AG04450 (cell line): ENCODE measurements around the gene CREB5. TPM values are rescaled to one million over a fixed set of nuclear protein-coding genes. Genes with fewer than 3 reads are reported as not detected.

Experiments used
- CTCF ChIA-PET: fragments of 300-600, 350-600 bp; formaldehyde crosslinking; extraction: SDS; loops from one replicate; lab custom pipeline; 2022; ENCODE audit warnings: antibody characterized with exemption, inconsistent platforms; lab: Charles Lee
- POLR2A ChIA-PET: fragments of 350-600 bp; formaldehyde crosslinking; extraction: SDS; loops from one replicate; lab custom pipeline; 2021; ENCODE audit warnings: antibody characterized with exemption, inconsistent platforms; lab: Yijun Ruan, JAX
- DNase-seq: peaks from one replicate; pipeline ENCODE4 v3.0.0-alpha.2; 2011; ENCODE audit warnings: low read depth, low spot score
- H3K27ac ChIP-seq: one replicate; pipeline ENCODE4 v1.5.1; 2012; ENCODE audit warnings: low read depth, low read length, control low read depth
- H3K27me3 ChIP-seq: one replicate; pipeline ENCODE4 v1.6.0; 2012; ENCODE audit warnings: low read length; ENCODE audit not compliant: control insufficient read depth, insufficient read depth
- H3K4me3 ChIP-seq: 2 replicates; pipeline ENCODE4 v1.5.1; 2011; ENCODE audit warnings: mild to moderate bottlenecking, low read depth, low read length, control low read depth
- H3K9me3 ChIP-seq: 2 replicates; pipeline ENCODE4 v1.5.1; 2012; ENCODE audit warnings: low read length; ENCODE audit not compliant: control insufficient read depth, insufficient read depth
- polyA plus RNA-seq: library from polyadenylated mRNA; depleted of rRNA; stranded (reverse); fragments of >200 nt; gene quantifications from 2 replicates; pipeline ENCODE4 v1.2.3, GENCODE V29; 2011
- TF ChIP-seq, protein P1 (sequence below): IDR thresholded peaks from 2 replicates; pipeline ENCODE4 v1.5.1; 2011; ENCODE audit warnings: low read depth, low read length, control low read depth, inconsistent platforms

CREB5 gene
- polyA plus RNA-seq, 1 experiment, result 22.1 TPM

DNA sequence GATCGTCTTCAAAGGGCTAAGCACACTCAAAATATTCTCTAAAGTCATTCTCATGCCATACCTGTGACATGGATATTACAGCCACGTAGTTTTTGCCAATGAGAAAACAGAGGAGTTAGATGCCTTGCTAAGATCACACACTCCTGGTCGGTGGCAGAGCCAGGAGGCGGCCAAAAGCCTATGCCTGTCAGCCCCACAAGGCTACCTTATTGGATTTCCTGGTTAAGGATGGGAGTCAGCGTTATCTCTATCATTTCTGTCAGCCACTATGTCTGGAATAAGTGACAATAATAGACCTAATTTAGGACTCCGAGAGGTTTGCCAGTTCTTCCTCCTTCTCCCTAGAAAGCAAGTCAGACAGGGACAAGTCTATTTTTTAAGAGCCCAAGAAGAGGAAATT is 295.0 kb downstream of the CREB5 start:
- no peak overlapping the region for H3K27ac ChIP-seq
- TF ChIP-seq, protein P1, sequence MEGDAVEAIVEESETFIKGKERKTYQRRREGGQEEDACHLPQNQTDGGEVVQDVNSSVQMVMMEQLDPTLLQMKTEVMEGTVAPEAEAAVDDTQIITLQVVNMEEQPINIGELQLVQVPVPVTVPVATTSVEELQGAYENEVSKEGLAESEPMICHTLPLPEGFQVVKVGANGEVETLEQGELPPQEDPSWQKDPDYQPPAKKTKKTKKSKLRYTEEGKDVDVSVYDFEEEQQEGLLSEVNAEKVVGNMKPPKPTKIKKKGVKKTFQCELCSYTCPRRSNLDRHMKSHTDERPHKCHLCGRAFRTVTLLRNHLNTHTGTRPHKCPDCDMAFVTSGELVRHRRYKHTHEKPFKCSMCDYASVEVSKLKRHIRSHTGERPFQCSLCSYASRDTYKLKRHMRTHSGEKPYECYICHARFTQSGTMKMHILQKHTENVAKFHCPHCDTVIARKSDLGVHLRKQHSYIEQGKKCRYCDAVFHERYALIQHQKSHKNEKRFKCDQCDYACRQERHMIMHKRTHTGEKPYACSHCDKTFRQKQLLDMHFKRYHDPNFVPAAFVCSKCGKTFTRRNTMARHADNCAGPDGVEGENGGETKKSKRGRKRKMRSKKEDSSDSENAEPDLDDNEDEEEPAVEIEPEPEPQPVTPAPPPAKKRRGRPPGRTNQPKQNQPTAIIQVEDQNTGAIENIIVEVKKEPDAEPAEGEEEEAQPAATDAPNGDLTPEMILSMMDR, result no peak
- no peak for DNase-seq
- H3K9me3 ChIP-seq, result no peaks in the 10 kb centered on the region
- CTCF ChIA-PET, result no interaction called here
- POLR2A ChIA-PET, result no interaction called here
- no peaks in the 10 kb centered on the region for H3K27me3 ChIP-seq
- no peak overlapping the region for H3K4me3 ChIP-seq

DNA sequence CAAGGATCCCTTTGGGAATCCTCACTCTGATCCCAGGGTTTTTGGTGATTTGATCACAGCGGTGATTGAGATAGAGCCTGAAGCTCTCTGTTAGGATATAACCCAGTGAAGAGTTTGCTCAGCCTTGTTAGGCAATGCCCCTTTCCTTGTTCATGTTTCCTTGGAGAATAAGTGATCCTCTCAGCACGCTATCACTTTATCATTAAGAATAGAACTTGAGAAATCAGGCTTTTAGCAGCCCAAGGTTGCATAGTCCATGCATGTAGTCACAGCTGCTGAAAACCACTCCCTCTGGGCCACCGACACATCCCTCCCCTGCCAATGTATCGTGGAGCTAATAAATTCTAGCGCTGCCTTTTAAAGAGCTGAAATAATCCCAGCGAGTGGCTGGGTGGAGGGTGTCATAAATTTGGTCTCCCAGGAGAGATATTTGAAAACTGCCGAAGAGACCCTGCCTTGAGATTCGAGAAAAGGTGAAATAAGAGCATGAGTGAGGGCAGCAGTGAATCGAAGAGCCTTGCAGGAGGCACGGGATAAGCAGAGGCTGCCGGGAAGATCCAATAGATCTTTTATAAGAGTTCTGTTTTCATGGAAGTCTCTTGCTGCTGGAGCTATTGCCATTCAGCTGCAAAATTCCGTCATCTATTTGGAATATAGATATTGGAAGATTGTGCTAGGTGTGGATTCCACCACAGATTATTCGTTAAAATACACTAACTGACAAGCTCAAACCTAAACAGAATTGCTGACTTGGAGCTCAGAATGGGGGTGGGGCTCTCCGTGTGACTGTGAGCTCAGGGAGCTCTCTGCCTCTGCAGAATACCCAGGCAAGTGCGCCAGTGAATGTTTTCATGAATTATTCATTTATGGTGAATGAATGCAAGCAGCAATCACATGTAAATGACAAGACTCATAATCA is 296.0 kb downstream of the CREB5 start:
- CTCF ChIA-PET, result interaction anchor here (1.0 to 1.4 kb wide), 2 partner anchors 8 to 213 kb away, joined by 4 read pairs; no protein-coding TSS in a partner anchor
- no peak overlapping the region for H3K27ac ChIP-seq

DNA sequence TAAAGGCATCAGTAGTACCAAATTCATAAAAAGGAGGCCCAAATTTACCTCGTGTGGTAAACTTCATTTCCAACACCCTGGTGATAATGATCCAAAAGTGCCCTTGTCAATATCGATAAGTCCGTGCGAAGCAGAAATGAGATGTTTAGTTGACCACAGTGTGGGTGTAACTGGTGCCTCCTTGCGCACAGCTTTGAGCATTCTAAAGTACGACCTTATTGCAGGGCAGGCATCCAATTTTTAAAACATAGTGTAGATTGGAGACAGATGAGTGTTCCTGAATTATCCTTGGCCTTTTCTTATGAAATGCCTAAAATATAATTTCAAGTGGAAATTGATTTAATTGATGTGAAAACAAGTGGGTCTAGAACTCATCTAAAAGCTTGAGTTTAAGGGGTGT is 297.4 kb downstream of the CREB5 start:
- H3K9me3 ChIP-seq, result no peaks in the 10 kb centered on the region
- ChIA-PET POLR2A (no interaction called here), CTCF (interaction anchor here (1.4 kb wide), 1 partner anchor 9 kb away, joined by 4 read pairs; no protein-coding TSS in a partner anchor)
- no peak overlapping the region for H3K27ac ChIP-seq
- TF ChIP-seq, protein P1, result no peak
- H3K27me3 ChIP-seq, result no peaks in the 10 kb centered on the region
- no peak for DNase-seq
- H3K4me3 ChIP-seq, result no peak overlapping the region

More for the DNA sequence above, 296.0 kb downstream of the CREB5 start:
- POLR2A ChIA-PET, result no interaction called here
- TF ChIP-seq, protein P1, result no peak
- H3K27me3 ChIP-seq, result no peaks in the 10 kb centered on the region
- no peak overlapping the region for H3K4me3 ChIP-seq
- no peaks in the 10 kb centered on the region for H3K9me3 ChIP-seq
- no peak for DNase-seq

DNA sequence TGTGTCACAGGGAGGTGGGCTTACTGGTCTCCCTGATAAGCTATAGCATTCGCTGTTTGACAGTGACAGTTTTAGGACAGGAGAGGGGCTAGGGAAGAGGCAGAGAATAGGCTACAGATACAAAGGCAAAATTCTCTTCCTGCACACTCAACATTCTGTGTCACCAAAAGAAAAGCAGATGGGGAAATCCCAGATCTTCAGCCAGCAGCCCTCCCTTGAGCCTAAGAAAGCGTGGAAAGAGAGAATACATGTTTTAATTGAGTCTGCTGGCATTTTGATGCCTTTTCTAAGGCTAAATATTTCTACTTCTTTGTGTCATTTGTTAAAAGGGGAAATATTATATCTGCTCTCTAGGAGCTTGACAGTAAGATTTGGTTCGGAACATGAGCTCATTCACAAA is 298.8 kb downstream of the CREB5 start:
- POLR2A ChIA-PET, result no interaction called here
- Histone ChIP-seq H3K27ac (no peak overlapping the region), H3K9me3 (no peaks in the 10 kb centered on the region), H3K27me3 (no peaks in the 10 kb centered on the region), H3K4me3 (no peak overlapping the region)
- no peak for DNase-seq
- TF ChIP-seq, protein P1, result no peak
- CTCF ChIA-PET, result no interaction called here
